Measurements from ENCODE around the gene P4HA2.

GRCh38 chr5:132182359-132183040, 45.2 kb downstream of the P4HA2 start:
- TF ChIP-seq NANOG (IDR thresholded peaks at IDR 0.05; ENCODE audit: borderline replicate concordance) (no peak), POLR2AphosphoS5 (IDR thresholded peaks at IDR 0.05; ENCODE audit: low read depth) (no peak)
- TF ChIP-seq, protein P1, sequence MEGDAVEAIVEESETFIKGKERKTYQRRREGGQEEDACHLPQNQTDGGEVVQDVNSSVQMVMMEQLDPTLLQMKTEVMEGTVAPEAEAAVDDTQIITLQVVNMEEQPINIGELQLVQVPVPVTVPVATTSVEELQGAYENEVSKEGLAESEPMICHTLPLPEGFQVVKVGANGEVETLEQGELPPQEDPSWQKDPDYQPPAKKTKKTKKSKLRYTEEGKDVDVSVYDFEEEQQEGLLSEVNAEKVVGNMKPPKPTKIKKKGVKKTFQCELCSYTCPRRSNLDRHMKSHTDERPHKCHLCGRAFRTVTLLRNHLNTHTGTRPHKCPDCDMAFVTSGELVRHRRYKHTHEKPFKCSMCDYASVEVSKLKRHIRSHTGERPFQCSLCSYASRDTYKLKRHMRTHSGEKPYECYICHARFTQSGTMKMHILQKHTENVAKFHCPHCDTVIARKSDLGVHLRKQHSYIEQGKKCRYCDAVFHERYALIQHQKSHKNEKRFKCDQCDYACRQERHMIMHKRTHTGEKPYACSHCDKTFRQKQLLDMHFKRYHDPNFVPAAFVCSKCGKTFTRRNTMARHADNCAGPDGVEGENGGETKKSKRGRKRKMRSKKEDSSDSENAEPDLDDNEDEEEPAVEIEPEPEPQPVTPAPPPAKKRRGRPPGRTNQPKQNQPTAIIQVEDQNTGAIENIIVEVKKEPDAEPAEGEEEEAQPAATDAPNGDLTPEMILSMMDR (conservative IDR thresholded peaks at IDR 0.05; ENCODE audit: low read depth in 2 of 2) = no peak

All from GM23338 (cell line).